Measurements from ENCODE around the gene GLP1R.

GLP1R gene

GRCh38 chr6:39077882-39078594 is 29.5 kb downstream of the GLP1R start:
- H4K20me1 ChIP-seq (ENCODE audit: insufficient read depth, low read length), result peaks cover 3% of the 10 kb centered on the region; the same call in 1 of the 2 replicates
- no peaks in the 10 kb centered on the region for H3K79me2 ChIP-seq (ENCODE audit: insufficient read depth, low read length)
- H3K9me3 ChIP-seq (ENCODE audit: insufficient read depth, low read length, severe bottlenecking), result no peaks in the 10 kb centered on the region
- H3K27ac ChIP-seq (ENCODE audit: low read length), result no peak overlapping the region
- no peaks in the 10 kb centered on the region for H3K36me3 ChIP-seq (ENCODE audit: insufficient read depth, low read length)
- ATAC-seq (ENCODE audit: insufficient read depth, low read depth), result no peak
- no peak overlapping the region for H3K4me3 ChIP-seq (ENCODE audit: low read depth in 1 of 2, low read length in 2 of 2)
- no peak overlapping the region for H3K4me2 ChIP-seq (ENCODE audit: insufficient read depth, low read length)
- H2AFZ ChIP-seq (ENCODE audit: low read depth, low read length), result no peak overlapping the region
- H3K27me3 ChIP-seq (ENCODE audit: insufficient read depth, low read length, poor library complexity), result no peaks in the 10 kb centered on the region
- no peaks in the 10 kb centered on the region for H3K4me1 ChIP-seq (ENCODE audit: insufficient read depth, low read length)
- TF ChIP-seq EZH2 (IDR thresholded peaks at IDR 0.05; ENCODE audit: borderline replicate concordance, low read depth, low read length, severe bottlenecking) (no peak), CTCF (IDR thresholded peaks at IDR 0.05; ENCODE audit: borderline replicate concordance, extremely low read depth, low read length, poor library complexity, severe bottlenecking) (no peak)
- DNase-seq, result no peak
- H3K9ac ChIP-seq (ENCODE audit: low read depth, low read length), result no peak overlapping the region

- DNase-seq, result no peak
- Histone ChIP-seq H2AFZ (ENCODE audit: low read depth, low read length) (no peak overlapping the region), H3K9ac (ENCODE audit: low read depth, low read length) (no peak overlapping the region), H3K79me2 (ENCODE audit: insufficient read depth, low read length) (no peaks in the 10 kb centered on the region), H3K36me3 (ENCODE audit: insufficient read depth, low read length) (no peaks in the 10 kb centered on the region), H4K20me1 (ENCODE audit: insufficient read depth, low read length) (peaks cover 3% of the 10 kb centered on the region; the same call in 1 of the 2 replicates), H3K4me1 (ENCODE audit: insufficient read depth, low read length) (no peaks in the 10 kb centered on the region), H3K9me3 (ENCODE audit: insufficient read depth, low read length, severe bottlenecking) (no peaks in the 10 kb centered on the region), H3K27ac (ENCODE audit: low read length) (no peak overlapping the region), H3K27me3 (ENCODE audit: insufficient read depth, low read length, poor library complexity) (no peaks in the 10 kb centered on the region), H3K4me2 (ENCODE audit: insufficient read depth, low read length) (no peak overlapping the region), H3K4me3 (ENCODE audit: low read depth in 1 of 2, low read length in 2 of 2) (no peak overlapping the region)
- TF ChIP-seq CTCF (IDR thresholded peaks at IDR 0.05; ENCODE audit: borderline replicate concordance, extremely low read depth, low read length, poor library complexity, severe bottlenecking) (no peak), EZH2 (IDR thresholded peaks at IDR 0.05; ENCODE audit: borderline replicate concordance, low read depth, low read length, severe bottlenecking) (no peak)
- no peak for ATAC-seq (ENCODE audit: insufficient read depth, low read depth)
These were observed 30.1 kb downstream of the GLP1R start for GRCh38 chr6:39078695-39079094.

- Histone ChIP-seq H4K20me1 (ENCODE audit: insufficient read depth, low read length) (peaks cover 3% of the 10 kb centered on the region; the same call in 1 of the 2 replicates), H3K9ac (ENCODE audit: low read depth, low read length) (no peak overlapping the region), H3K4me1 (ENCODE audit: insufficient read depth, low read length) (no peaks in the 10 kb centered on the region), H3K27me3 (ENCODE audit: insufficient read depth, low read length, poor library complexity) (no peaks in the 10 kb centered on the region), H3K36me3 (ENCODE audit: insufficient read depth, low read length) (no peaks in the 10 kb centered on the region), H3K4me2 (ENCODE audit: insufficient read depth, low read length) (no peak overlapping the region), H3K79me2 (ENCODE audit: insufficient read depth, low read length) (no peaks in the 10 kb centered on the region), H3K27ac (ENCODE audit: low read length) (no peak overlapping the region), H2AFZ (ENCODE audit: low read depth, low read length) (no peak overlapping the region), H3K4me3 (ENCODE audit: low read depth in 1 of 2, low read length in 2 of 2) (no peak overlapping the region), H3K9me3 (ENCODE audit: insufficient read depth, low read length, severe bottlenecking) (no peaks in the 10 kb centered on the region)
- ATAC-seq (ENCODE audit: insufficient read depth, low read depth), result no peak
- TF ChIP-seq CTCF (IDR thresholded peaks at IDR 0.05; ENCODE audit: borderline replicate concordance, extremely low read depth, low read length, poor library complexity, severe bottlenecking) (no peak), EZH2 (IDR thresholded peaks at IDR 0.05; ENCODE audit: borderline replicate concordance, low read depth, low read length, severe bottlenecking) (no peak)
- DNase-seq, result no peak
These were observed 30.9 kb downstream of the GLP1R start for GRCh38 chr6:39079197-39080125.

Data from DND-41 (cell line).